HG03558 (cell line): ENCODE data around the gene RBM28.

ENCODE experiments used
- ATAC-seq: cut with Tn5 transposase; IDR thresholded peaks from one replicate; pipeline ENCODE4 v1.9.1; 2021; ENCODE audit warnings: moderate number of reproducible peaks; ENCODE audit not compliant: unreplicated experiment; ENCODE audit errors: extremely low read depth

RBM28 gene

GRCh38 chr7:128265156-128265905 lies 78.4 kb downstream of the RBM28 start:
- no peak for ATAC-seq

GRCh38 chr7:128264477-128264876 lies 79.2 kb downstream of the RBM28 start:
- ATAC-seq, result no peak

- no peak for ATAC-seq
Observed at GRCh38 chr7:128263420-128263819, 80.3 kb downstream of the RBM28 start.

GRCh38 chr7:128262273-128263028 lies 81.3 kb downstream of the RBM28 start:
- no peak for ATAC-seq

- no peak for ATAC-seq
Observed at GRCh38 chr7:128260069-128260795, 83.5 kb downstream of the RBM28 start.

GRCh38 chr7:128259131-128260061 lies 84.3 kb downstream of the RBM28 start:
- ATAC-seq, result no peak

GRCh38 chr7:128257458-128257857 lies 86.2 kb downstream of the RBM28 start:
- no peak for ATAC-seq

GRCh38 chr7:128255271-128255670 lies 88.4 kb downstream of the RBM28 start:
- ATAC-seq, result no peak

GRCh38 chr7:128254470-128254869 lies 89.2 kb downstream of the RBM28 start:
- ATAC-seq, result no peak

- no peak for ATAC-seq
Observed at GRCh38 chr7:128253701-128254100, 90.0 kb downstream of the RBM28 start.

GRCh38 chr7:128251337-128251736 lies 92.4 kb downstream of the RBM28 start:
- no peak for ATAC-seq
